Measurements from ENCODE around the gene CAVIN4. TPM values are rescaled to one million over a fixed set of nuclear protein-coding genes. Genes with fewer than 3 reads are reported as not detected.

Gene CAVIN4, protein sequence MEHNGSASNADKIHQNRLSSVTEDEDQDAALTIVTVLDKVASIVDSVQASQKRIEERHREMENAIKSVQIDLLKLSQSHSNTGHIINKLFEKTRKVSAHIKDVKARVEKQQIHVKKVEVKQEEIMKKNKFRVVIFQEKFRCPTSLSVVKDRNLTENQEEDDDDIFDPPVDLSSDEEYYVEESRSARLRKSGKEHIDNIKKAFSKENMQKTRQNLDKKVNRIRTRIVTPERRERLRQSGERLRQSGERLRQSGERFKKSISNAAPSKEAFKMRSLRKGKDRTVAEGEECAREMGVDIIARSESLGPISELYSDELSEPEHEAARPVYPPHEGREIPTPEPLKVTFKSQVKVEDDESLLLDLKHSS
- 1.1 and 1.4 TPM in 2 replicates for total RNA-seq

DNA sequence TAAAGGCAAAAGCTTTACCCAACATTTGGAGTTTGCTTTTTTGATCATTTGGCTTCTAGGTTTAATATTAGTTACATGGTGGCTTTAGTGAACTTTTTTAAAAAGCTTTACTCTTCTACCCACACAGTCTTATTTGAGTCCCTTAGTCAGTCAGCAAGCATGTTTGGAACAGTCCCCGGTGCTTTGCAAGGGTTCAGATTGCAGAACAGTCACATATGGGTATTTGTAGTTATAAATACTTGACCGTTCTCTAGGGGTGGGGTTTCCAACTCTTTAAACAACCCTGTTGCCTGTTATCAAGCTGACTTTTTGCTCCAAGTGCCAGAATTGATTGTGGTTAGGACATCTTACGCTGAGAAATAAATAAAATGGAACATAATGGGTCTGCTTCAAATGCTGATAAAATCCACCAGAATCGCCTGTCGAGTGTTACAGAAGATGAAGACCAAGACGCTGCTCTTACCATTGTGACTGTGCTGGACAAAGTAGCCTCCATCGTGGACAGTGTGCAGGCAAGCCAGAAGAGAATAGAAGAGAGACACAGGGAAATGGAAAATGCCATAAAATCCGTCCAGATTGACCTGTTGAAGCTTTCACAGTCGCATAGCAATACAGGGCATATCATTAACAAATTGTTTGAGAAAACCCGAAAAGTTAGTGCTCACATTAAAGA, at the start of gene CAVIN4:
Gene CAVIN4 (plus strand): TSS at position 304 of the 673 bp plus-strand sequence. CDS start 65 bp downstream, at position 369.
- no peak for DNase-seq (ENCODE audit: low read depth, low spot score)

DNA sequence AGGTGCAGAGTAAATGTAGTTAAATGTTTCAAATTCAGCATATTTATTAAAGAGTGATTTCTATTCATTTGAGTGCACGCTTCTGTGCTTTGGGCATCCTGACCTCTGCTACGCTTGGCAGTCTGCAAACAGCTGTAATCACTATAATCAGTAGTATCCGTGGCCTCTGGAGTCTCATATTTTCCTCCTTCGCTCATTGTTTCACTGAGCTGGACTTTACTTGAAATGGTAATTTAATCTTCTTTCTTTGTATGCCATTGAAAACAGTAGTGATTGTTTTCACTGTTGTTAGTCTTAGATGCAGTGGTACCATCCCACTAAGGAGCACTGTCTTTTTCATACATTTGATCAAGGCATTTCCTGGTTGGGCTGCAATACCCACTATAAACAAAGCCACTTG, 43.5 kb upstream of the CAVIN4 start:
- no peak for DNase-seq (ENCODE audit: low read depth, low spot score)

DNA sequence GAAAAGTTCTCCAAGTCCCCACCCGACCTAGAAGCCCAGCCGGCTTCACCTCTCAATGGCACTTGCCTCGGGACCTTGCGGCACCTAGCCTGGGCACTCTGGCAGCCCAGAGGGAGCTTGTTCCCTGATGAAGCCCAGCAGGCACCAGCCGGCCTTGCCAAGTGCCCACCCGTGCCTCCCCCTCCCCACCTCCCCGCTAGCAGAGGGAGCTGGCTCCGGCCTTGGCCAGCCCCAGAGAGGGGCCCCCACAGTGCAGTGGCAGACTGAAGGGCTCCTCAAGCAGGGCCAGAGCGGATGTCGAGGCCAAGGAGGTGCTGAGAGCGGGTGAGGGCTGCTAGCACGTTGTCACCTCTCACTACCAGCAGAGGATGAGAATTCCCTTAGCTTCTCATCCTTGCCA, 37.6 kb upstream of the CAVIN4 start:
- DNase-seq (ENCODE audit: low read depth, low spot score): no peak

DNA sequence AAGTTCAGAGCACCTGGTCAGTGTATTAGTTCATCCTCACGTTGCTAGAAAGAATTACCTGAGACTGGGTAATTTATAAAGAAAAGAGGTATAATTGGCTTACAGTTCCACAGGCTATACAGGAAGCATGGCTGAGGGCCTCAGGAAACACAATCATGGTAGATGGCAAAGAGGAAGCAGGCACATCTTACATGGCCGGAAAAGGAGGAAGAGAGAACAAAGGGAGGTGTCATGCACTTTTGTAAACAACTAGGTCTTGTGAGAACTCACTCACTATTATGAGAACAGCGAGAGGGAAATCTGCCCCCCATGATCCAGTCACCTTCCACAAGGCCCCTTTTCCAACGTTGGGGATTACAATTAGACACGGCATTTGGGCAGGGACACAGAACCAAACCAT, 28.8 kb upstream of the CAVIN4 start:
- peak; percentile 94 for DNase-seq (ENCODE audit: low read depth, low spot score)

DNA sequence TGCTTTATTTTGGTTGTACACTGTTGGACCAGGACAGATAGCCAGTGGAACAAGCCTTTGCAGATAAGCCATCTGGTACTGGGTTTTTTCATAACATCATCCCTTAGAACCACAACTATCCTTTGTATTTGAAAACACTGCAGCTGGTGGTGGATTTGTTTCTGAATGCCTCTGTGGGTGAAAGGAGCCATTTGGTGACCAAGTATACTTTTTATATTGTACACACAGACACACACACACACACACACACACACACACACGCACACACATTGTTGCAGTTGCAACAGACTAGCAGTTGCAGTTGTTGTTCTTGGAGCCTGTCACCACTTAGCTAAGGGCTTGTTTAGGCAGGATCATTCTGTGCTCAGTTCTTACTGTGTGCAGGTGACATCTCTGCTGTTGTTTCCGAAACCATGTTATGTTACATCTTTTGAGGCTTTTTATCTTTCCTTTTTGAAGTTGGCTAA, 22.9 kb upstream of the CAVIN4 start:
- no peak for DNase-seq (ENCODE audit: low read depth, low spot score)

DNA sequence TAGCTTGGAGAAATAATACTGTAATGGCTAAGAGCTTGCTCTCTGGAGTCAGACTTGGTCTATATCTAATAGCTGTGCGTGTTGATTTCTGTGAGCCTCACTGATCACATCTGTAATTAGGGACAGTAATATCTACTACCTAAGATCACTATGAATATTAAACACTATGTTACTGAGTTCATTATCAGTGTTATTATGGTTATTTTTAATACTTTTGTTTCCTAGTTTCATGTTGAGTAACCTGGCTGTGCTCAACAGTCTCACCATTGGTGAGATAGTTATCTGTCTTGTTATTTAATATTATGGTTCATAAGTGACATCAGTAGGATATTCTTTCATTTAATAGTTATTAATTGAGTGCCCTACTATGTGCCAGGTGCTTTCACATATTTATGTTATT, 22.4 kb upstream of the CAVIN4 start:
- DNase-seq (ENCODE audit: low read depth, low spot score): no peak

DNA sequence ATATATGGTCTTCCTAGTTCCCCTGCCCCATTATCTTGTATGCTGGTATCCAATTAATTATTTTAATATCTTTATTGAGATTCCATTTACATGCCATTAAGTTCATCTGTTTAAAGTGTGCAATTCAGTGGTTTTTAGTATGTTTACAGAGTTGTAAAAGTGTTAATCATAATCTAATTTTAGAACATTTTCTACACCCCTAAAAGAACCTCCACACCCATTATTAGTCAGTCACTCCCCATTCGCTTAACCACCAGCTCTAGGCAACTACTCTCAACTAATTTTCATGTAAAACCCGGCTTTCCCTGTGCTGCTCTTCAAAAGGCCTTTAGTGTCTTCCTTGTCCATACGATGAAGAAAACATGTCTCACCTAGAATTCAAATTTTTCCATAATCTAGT, 20.8 kb upstream of the CAVIN4 start:
- no peak for DNase-seq (ENCODE audit: low read depth, low spot score)

DNA sequence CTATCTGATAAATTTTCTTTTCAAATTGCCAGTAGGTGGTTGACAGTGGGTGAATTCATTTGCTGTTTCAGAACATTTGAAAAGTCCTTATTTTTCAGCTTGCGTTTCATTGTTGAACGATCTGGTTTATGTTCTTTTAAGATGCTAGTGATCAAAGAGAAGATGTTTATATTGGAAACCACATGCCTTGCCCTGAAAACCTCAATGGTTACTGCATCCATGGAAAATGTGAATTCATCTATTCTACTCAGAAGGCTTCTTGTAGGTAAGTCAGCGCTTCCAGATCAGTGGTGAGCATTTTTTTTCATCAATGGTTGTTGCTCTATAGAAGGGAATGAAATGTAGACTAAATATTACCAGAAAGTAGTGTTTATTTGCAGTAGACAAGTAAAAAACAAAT, 16.6 kb upstream of the CAVIN4 start:
- no peak for DNase-seq (ENCODE audit: low read depth, low spot score)

DNA sequence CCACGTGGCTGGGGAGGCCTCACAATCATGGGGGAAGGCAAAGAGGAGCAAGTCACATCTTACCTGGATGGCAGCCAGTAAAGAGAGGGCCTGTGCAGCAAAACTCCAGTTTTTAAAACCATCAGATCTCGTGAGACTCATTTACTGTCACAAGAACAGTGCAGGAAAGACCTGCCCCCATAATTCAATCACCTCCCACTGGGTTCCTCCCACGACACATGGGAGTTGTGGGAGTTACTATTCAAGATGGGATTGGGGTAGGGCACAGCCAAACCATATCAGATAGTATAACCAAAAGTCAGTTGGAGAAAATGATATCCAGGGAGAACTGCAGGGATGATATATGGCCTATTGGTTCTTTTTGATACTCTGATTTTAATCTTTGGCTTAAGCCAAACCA, 10.0 kb upstream of the CAVIN4 start:
- DNase-seq (ENCODE audit: low read depth, low spot score): no peak

DNA sequence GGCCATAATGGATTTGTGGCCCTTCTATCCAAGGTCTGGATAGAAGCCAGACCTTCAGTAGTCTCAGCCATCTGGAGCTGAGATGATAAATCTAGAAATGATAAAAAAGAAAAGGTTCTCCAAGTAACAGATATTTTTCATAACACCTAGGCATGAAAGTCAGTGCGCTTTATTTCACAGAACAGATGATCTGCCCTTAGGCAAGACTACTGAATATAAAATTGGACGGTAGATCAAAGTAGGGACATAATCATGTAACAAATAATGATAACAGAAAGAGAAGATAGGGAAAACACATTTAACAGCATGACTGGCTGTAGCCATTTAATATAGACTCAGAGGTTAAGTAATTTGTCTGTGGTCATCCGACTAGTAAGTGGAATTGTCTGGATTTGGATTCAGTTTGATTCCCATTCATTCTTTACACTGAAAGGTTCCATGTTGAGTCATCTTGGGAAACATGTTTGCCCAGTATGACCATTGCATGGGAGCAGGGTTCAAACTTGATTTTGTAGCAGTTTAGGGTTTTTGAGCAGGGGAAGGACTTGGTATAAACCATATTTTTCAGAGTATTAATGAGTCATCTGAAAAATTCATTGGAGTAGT, 4.1 kb upstream of the CAVIN4 start:
- DNase-seq (ENCODE audit: low read depth, low spot score): no peak

DNA sequence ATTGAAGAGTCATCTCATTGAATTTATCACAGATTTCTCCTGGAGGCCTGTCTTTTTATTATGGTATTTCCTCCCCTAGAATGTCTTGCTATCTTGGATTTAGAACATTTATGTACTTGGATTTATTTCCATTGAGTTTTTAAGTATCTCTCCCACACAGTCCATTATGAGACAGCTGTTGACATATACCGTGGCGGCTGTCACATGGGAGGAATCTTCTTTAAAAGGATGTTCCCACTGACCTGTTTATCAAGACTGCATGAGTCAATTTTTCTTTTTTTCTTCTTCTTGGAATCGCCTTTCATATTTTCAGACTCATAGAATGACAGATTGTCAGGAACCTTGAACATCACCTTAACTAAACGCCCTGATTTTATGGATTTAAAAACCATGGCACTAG, 2.9 kb upstream of the CAVIN4 start:
- no peak for DNase-seq (ENCODE audit: low read depth, low spot score)

DNA sequence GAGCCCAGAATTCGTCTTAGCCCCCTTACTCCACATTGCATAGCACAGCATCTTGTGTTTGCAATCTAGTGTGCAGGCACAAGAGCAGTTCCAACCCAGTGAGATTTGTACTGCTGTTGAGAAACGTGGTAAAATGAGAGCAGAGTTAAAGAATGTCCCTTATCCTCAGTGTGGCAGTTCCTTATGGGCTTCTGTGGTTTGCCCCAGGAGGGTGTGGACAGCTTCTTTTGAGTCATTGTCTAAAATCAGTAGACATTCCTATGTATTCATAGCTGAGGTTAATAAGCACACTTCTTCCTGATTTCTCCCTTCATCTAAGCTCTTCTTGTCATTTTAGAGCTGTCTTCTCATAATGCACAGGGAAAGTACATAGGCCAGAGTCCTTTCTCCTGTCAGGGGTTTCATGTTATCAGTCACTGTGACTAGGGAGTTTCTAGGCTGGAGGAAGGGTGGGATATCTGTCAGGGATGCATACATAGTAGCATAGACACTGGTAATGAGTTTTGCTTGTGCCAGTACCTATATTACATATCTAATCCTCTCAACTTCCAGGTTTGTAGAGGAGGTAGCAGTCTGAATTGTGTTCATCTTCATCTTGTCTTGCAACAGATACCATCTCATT, 2.0 kb upstream of the CAVIN4 start:
- no peak for DNase-seq (ENCODE audit: low read depth, low spot score)

DNA sequence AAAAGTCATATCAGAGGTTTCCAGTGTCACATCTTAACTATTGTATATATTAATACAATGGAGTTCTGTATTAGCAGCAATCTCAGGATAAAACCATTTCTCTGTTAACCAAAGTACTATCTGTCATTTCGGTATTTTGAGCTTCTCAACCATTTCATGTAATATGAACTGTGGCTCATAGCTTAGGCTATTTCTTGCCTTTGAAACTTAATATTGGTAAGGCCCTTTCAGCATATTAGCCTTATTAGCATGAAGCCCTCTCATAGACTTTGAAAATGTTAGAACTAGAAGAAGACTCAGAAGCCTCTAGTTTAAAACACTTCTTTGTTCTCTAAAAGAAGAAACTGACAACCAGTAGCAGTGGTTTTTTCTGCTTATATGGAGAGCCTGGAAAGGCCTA, 731 bp downstream of the CAVIN4 start:
- no peak for DNase-seq (ENCODE audit: low read depth, low spot score)

DNA sequence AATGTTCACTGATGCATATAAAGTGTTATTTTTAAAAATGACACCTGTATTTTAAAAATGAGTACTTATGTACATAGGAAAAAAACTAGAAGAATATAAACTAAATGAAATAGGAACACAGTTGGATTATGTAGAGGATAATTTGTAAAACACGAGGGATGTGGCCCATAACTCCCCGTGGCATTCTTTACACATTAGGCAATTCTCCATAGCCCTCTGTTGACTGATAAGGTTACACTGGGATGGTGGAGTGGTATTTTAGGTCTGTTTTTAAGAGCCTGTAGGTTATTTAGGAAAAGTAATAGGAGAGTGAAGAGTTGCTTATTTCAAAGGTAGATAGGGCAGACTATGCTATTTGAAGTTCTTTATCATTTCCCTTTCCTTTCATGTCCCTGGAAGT, 1.8 kb downstream of the CAVIN4 start:
- DNase-seq (ENCODE audit: low read depth, low spot score): no peak

DNA sequence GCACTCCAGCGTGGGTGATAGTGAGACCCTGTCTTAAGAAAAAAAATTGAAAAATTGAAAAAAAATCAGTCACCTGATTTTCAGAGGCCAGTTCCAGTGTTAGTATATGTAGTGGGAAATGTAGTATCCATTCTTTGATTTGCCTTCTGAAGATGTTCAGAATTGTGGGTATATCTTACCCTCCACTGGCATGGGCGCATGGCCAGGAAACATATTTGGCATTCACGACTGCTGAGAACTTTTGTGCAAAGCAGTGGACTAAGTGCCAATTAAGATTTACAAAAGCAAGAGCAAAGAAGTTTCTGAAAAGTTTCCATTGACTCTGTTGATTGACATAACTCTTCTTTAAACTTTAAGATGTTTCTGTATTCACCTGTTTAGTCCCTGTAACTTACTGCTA, 2.4 kb downstream of the CAVIN4 start:
- DNase-seq (ENCODE audit: low read depth, low spot score): no peak

DNA sequence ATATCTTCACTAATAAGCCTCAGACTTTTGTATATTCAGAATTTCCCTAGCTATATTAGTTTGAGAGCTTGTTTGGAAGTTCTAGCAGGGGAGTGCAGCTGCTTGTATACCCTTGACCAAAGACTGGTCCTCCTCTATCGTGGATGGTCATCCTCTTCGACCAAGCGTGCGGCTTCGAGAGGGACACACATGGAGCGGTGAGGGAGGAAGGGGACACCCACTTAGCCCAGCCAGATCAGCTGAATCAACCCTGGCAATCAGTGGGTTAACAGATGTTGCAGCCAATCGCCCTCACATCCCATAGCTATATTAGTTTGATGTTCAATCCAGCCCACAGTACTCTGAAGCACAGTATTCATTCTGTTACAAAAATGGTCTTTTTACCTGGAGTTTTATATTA, 3.2 kb downstream of the CAVIN4 start:
- DNase-seq (ENCODE audit: low read depth, low spot score): no peak

DNA sequence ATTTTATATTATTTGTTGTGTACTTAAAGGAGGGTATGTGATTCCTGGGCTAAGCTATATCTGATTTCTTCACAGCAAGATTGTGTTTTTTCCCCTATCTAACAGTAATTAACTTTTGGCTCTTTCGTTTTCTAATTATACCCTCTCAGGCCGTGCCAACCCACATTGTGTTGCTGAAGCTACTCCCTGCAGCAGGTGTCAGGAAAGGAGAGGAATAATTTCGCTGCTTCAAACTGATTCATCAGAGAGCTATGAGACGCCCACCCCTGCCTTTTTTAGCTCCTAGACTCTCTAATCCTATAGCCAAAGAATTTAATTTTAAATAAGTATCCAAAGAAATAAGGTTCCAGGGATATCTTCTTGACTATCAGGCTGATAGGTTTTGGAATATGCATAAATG, 3.8 kb downstream of the CAVIN4 start:
- no peak for DNase-seq (ENCODE audit: low read depth, low spot score)

DNA sequence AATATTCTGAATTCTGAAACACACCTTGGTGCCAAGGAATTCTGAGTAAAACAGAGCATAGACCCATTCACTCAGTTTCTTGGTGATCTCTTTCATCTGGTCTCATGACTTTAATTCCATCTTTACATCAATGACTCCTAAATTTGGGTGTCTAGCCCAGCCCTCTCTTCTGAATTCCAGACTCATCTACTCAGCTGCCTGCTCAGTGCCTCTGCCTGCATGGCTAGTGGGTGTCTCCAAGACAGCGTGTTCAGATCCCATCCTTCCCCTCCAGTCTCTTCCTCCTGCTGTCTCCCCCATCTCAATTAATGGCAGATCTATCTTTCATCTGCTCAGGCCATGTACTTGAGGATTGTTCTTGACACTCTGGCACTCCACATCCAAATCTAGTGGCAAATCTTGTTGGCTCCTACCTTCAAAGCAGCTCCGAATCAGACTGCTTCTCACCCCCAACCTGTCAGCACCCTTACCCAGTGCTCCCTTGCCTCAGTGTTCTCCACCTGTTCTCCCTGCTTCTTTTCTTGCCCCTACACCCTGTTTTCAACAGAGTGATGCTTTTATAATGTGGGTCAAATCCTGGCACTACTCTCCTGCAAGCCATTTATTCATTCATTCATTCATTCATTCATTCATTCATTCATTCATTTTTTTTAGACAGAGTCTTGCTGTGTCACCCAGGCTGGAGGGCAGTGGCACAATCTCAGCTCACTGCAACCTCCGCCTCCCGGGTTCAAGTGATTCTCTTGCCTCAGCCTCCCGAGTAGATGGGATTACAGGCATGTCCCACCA, 5.3 kb downstream of the CAVIN4 start:
- no peak for DNase-seq (ENCODE audit: low read depth, low spot score)

DNA sequence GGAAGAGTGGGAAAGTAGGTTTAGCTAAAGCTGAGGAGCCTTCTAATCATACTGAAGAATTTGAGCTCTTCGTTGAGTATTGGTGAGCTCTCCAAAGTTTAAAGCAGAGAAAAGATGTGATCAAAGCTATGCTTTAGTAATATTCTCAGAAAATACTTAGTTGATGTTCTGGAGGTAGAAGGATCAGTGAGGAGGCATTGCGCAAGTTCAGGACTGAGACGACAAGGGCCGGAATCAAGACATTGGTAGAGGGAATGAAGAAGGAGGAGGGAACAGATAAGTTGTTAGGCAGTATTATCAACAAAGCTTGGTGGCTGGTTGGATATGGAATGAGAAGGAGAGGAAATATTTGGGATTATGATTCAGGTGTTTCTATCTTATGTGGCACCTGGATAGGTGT, 7.1 kb downstream of the CAVIN4 start:
- no peak for DNase-seq (ENCODE audit: low read depth, low spot score)

DNA sequence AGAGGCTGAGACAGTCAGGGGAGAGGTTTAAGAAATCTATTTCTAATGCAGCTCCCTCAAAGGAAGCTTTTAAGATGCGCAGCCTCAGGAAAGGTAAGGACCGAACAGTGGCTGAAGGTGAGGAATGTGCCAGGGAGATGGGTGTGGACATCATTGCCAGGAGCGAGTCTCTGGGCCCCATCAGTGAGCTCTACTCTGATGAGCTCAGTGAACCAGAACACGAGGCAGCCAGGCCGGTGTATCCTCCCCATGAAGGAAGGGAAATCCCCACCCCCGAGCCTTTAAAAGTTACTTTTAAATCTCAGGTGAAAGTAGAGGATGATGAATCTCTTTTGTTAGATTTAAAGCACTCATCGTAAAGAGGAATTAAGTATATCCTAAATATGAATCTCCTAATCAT, 8.2 kb downstream of the CAVIN4 start:
- no peak for DNase-seq (ENCODE audit: low read depth, low spot score)

DNA sequence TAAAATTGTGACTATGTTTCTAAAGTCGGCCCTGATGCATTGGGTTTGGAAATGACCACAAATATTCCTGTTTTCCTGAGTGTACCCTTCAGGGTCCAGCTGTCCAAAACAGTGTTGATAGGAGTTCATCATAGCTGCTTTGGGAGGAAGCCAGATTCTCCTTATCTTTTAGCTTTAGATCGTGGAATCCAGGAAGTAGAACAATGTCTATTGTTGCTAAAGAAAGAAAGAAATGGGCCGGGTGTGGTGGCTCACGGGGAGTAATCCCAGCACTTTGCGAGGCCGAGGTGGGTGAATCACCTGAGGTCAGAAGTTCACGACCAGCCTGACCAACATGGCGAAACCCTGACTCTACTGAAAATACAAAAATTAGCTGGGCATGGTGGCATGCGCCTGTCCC, 9.5 kb downstream of the CAVIN4 start:
- peak; percentile 62 for DNase-seq (ENCODE audit: low read depth, low spot score)

Measured in pulmonary artery endothelial cell (primary cell).